ENCODE data around the gene DMRT1.

DNA sequence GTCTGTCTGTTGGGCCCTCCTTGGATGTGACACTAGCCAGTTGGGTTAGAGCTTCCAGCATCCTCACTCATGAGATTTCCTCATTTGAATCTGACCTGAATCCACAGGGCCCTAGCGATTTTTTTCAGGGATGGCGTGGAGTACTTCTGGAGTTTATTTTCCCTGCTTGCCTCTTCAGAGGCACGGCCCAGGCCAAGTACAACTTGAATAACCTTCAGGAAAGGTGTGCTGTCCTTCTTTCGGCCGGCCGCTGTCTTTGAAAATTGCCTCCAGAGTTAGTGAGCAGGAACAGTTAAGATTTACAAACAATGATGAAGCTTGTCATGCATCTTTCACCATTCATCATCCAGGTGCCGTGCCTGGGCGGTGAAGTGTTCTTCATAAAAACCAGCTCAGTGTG is 85.5 kb downstream of the DMRT1 start:
- TF ChIP-seq CTCF (IDR thresholded peaks at IDR 0.05) (no peak), POLR2A (IDR thresholded peaks at IDR 0.05) (no peak)

All from uterus (tissue), 2 donors.